HUES64 (cell line): ENCODE measurements around the gene TEX2.

Source experiments
- H3K27ac ChIP-seq: 2 replicates; pipeline ENCODE4 v1.7.0; 2013; ENCODE audit warnings: low read depth, low read length, inconsistent platforms
- H3K27me3 ChIP-seq: 2 replicates; pipeline ENCODE4 v1.6.1; 2013; ENCODE audit warnings: mild to moderate bottlenecking, low read length; ENCODE audit not compliant: insufficient read depth
- H3K36me3 ChIP-seq: 2 replicates; pipeline ENCODE4 v1.6.1; 2013; ENCODE audit warnings: mild to moderate bottlenecking, low read length; ENCODE audit not compliant: insufficient read depth
- H3K4me1 ChIP-seq: 2 replicates; pipeline ENCODE4 v1.6.1; 2013; ENCODE audit warnings: mild to moderate bottlenecking, low read length, moderate library complexity; ENCODE audit not compliant: insufficient read depth
- H3K4me3 ChIP-seq: 2 replicates; pipeline ENCODE4 v1.5.1; 2013; ENCODE audit warnings: mild to moderate bottlenecking, low read length, moderate library complexity
- H3K9ac ChIP-seq: 2 replicates; pipeline ENCODE4 v1.6.1; 2013; ENCODE audit warnings: mild to moderate bottlenecking, low read depth, low read length
- H3K9me3 ChIP-seq: 2 replicates; pipeline ENCODE4 v1.6.1; 2013; ENCODE audit warnings: low read depth, low read length; ENCODE audit not compliant: insufficient read depth
- WGBS: fragments of 150-250, 120-280 bp; methylation state at CpG from one replicate; pipeline ENCODE4 v1.1.7; 2013; ENCODE audit warnings: missing lambda C conversion rate; 5-methylcytosine and 5-hydroxymethylcytosine counted together

The TEX2 gene

DNA sequence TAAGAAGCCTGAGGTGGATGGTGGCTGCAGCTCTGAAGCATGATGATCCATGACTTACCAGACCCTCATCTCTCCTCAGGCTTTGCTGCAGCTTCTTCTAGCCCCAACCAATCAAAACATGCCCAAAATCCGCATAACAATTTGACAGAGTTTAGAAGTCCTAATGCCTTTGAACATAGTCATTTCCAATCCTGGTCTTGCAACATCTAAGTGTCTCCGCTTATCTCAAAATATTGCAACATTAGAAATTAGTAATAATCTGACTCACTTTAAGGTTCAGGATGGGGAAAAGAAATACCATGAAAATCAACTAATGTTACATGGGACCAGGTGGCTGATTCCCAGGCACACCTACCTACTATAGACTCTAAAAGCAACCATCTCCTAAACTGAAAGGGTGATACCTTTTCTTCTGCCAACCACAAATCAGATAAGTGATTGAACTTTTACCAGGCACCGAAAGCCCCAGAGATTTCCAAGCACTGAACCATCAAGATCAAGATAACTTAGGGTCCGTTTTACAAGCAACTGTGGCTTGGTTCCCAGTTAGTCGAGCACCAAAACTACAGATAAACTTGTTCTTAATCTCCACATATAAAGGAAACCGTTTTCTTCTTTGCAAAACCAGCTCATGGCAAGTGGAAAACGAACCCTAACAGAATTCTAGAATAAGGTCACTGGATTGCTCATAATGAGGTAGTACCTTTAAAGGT is 147.1 kb downstream of the TEX2 start:
- Histone ChIP-seq H3K9me3 (no peaks in the 10 kb centered on the region), H3K27ac (no peak overlapping the region), H3K4me3 (no peak overlapping the region), H3K27me3 (no peaks in the 10 kb centered on the region), H3K9ac (no peak overlapping the region), H3K36me3 (no peaks in the 10 kb centered on the region), H3K4me1 (no peaks in the 10 kb centered on the region)
- WGBS = 90% methylated on average over 7 of the region's 7 CpGs

DNA sequence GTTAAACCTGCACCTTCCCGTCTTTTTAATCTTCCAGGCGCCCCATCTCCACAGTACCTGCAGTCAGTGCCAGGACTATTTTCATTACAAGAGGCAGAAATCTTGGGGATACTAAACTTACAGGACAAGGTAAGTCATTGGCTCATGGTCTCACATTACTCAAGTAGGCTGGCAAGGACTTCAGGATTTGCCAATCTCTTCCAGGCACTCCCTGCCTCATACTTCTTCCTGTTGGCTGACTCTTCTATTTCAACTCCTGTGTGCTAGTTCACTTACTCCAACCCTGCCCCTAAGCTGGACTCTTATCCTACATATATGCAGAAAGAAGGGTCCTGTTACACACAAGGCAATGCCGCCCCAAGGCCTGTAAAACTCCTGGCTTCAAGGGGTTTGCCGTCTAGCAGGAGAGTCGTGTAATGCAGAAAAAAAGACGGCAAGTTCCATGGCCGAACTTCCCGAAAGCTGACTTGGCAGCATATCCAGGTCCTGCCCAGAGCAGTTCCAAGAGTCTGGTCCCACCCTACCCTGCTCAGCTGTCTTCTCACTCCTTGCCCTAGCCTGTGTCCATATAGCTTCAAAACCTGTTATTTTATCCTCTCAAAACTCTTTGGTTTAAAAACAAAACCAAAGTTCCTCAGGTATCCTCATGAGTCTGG is 147.9 kb downstream of the TEX2 start:
- Histone ChIP-seq H3K9me3 (no peaks in the 10 kb centered on the region), H3K27ac (no peak overlapping the region), H3K27me3 (no peaks in the 10 kb centered on the region), H3K36me3 (no peaks in the 10 kb centered on the region), H3K4me3 (no peak overlapping the region), H3K4me1 (peaks cover 7% of the 10 kb centered on the region), H3K9ac (no peak overlapping the region)
- 93% methylated on average over 8 of the region's 8 CpGs for WGBS

DNA sequence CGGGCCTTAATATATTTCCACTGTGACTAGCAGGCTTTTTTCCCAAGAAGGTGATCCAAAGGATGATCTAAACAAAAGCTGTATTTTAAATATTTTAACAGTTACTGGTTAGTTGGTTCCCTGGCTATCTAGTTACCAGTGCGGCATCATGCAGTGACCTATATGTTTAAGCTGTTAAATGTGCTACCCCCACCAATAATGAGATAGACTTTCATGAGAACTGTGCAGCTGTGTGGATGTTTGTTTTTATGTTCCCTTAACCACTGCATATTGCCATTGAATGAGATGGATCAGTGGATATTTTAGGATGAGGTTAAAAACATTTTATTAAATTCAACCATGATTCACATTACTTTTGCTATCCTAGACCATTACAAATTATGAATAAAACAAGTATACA is 150.1 kb downstream of the TEX2 start:
- no peaks in the 10 kb centered on the region for H3K9me3 ChIP-seq
- no peak overlapping the region for H3K4me3 ChIP-seq
- no peak overlapping the region for H3K27ac ChIP-seq
- H3K4me1 ChIP-seq = peaks cover 14% of the 10 kb centered on the region
- no peaks in the 10 kb centered on the region for H3K36me3 ChIP-seq
- 94% methylated on average over 2 of the region's 2 CpGs for WGBS
- no peaks in the 10 kb centered on the region for H3K27me3 ChIP-seq
- no peak overlapping the region for H3K9ac ChIP-seq

DNA sequence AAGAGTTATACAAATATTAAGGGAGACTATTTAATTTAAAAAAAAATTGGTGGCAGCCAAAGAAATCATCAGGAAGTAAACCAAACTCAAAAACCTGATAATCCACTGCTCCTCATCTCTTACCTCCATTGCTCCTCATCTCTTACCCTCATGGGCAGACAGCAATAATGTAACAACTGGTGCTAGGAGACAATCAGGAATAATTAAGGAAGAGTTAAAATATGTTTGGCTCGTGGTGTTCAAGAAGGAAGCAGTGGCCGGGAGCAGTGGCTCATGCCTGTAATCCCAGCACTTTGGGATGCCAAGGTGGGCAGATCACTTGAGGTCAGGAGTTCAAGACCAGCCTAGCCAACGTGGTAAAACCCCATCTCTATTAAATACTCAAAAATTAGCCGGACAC is 151.2 kb downstream of the TEX2 start:
- no peak overlapping the region for H3K4me3 ChIP-seq
- no peaks in the 10 kb centered on the region for H3K36me3 ChIP-seq
- H3K27ac ChIP-seq = no peak overlapping the region
- peaks cover 14% of the 10 kb centered on the region for H3K4me1 ChIP-seq
- H3K9ac ChIP-seq = no peak overlapping the region
- 94% methylated on average over 4 of the region's 4 CpGs for WGBS
- H3K27me3 ChIP-seq = no peaks in the 10 kb centered on the region
- H3K9me3 ChIP-seq = no peaks in the 10 kb centered on the region

DNA sequence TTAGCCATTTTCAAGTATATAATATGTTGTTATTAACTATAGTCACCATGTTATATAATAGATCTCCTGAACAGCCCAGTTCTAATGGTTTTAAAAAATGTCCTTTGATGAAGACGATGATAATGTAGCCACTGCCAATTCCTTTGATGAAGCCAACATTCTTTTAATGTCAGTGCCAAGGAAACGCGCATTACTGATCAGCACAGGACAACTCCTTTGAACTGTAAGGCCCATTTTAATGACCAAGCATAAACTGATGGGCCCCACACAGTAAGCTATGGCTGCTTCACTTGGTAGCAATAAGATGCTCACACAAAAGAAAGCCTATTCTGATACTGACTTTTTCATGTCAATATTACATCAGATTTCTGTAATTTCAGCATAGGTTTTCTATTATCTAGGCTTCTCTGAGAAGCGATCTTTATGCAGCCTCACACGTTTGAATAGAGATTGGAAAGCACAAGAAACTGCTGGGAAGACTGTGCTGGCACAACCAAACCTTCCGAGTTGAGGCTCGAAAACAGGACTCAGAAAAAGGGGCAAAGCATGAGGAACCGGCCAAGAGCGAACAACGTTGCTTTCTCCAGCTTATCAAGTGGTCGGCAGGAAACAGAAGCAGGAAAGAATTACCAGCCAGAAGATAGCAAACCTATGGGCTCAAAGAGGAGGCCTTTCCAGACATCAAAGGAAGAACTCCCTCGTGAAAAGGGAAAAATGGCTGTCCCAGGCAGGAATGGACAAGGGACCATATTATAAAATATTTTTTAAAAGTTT is 152.5 kb downstream of the TEX2 start:
- H3K9ac ChIP-seq = no peak overlapping the region
- WGBS = 87% methylated on average over 12 of the region's 12 CpGs
- no peaks in the 10 kb centered on the region for H3K27me3 ChIP-seq
- H3K4me1 ChIP-seq = peaks cover 14% of the 10 kb centered on the region
- no peaks in the 10 kb centered on the region for H3K36me3 ChIP-seq
- H3K27ac ChIP-seq = no peak overlapping the region
- no peak overlapping the region for H3K4me3 ChIP-seq
- no peaks in the 10 kb centered on the region for H3K9me3 ChIP-seq

DNA sequence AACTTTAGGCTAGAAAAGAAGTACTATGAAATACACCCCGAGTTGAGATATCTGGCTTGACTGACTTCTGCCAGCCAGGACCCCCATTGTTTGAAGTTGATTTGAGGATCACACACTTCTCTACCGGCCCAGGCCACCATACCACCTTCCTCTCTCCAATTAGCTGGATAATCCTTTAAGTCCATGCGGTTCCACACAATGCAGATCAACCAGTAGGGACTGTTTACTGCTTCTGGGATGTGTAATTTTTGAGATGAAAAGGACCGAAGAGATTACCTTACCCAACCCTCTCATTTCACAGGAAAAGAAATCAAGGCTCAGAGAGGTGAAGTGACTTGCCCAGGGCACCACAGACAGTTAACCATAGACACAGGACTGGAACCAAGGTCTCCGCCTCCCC is 153.7 kb downstream of the TEX2 start:
- Histone ChIP-seq H3K36me3 (no peaks in the 10 kb centered on the region), H3K27me3 (no peaks in the 10 kb centered on the region), H3K9me3 (no peaks in the 10 kb centered on the region), H3K4me1 (peaks cover 14% of the 10 kb centered on the region), H3K4me3 (no peak overlapping the region), H3K9ac (no peak overlapping the region), H3K27ac (no peak overlapping the region)
- 93% methylated on average over 4 of the region's 5 CpGs for WGBS

DNA sequence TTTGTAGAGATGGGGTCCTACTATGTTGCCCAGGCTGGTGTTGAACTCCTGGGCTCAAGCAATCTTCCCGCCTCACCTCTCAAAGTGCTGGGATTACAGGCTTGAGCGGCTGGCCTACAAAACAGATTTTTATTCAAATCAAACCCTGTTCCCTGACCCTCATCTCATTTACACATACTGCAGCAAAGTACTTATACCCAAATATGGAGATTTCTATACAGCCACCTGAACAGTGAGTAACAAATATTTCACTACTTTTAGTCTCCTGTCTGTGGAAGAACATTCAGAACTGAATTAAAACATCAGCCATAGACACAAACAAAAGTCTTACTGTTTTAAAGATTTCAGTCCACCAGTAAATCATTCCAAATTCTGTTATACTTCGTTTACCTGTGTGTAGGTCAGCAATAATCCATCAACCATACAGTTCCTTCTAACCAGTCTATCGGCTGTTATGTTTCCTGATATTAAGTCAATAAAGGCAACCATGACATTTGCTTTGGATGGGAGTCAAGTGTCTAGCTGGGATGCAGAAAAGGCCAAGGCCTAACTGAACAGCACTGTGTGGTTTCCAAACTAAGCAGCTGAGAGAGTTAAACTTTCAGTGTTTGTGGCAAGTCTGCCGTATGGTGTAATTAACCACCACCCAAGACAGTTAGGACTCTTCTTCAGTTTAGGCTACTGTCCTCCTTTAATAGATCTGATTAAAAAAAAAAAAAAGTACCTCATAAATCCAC is 155.4 kb downstream of the TEX2 start:
- H3K9ac ChIP-seq = no peak overlapping the region
- peaks cover 14% of the 10 kb centered on the region for H3K4me1 ChIP-seq
- no peaks in the 10 kb centered on the region for H3K9me3 ChIP-seq
- no peak overlapping the region for H3K27ac ChIP-seq
- no peaks in the 10 kb centered on the region for H3K27me3 ChIP-seq
- no peak overlapping the region for H3K4me3 ChIP-seq
- no peaks in the 10 kb centered on the region for H3K36me3 ChIP-seq
- 94% methylated on average over 5 of the region's 5 CpGs for WGBS

DNA sequence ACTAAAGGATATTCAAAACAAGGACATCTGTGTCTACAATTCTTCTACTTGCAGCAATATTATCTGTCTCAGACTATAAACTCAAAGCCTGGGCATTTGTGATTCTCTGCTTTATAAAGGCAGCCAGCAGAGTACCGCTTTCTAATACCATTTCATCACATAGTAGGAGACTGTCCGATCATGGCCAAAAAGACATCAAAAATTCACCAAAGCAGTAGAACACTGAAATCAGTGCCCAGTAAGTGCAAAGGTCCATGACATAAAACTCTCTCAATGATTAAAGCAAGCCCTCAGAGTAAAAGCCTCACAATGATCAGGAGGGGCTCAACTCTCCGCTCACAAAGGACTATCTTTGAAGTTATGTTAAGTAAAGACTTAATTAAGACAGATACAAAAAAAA is 156.1 kb downstream of the TEX2 start:
- H3K36me3 ChIP-seq = no peaks in the 10 kb centered on the region
- H3K27me3 ChIP-seq = no peaks in the 10 kb centered on the region
- H3K4me3 ChIP-seq = no peak overlapping the region
- peaks cover 14% of the 10 kb centered on the region for H3K4me1 ChIP-seq
- H3K9ac ChIP-seq = no peak overlapping the region
- no peaks in the 10 kb centered on the region for H3K9me3 ChIP-seq
- WGBS = 97% methylated on average over 2 of the region's 3 CpGs
- no peak overlapping the region for H3K27ac ChIP-seq

DNA sequence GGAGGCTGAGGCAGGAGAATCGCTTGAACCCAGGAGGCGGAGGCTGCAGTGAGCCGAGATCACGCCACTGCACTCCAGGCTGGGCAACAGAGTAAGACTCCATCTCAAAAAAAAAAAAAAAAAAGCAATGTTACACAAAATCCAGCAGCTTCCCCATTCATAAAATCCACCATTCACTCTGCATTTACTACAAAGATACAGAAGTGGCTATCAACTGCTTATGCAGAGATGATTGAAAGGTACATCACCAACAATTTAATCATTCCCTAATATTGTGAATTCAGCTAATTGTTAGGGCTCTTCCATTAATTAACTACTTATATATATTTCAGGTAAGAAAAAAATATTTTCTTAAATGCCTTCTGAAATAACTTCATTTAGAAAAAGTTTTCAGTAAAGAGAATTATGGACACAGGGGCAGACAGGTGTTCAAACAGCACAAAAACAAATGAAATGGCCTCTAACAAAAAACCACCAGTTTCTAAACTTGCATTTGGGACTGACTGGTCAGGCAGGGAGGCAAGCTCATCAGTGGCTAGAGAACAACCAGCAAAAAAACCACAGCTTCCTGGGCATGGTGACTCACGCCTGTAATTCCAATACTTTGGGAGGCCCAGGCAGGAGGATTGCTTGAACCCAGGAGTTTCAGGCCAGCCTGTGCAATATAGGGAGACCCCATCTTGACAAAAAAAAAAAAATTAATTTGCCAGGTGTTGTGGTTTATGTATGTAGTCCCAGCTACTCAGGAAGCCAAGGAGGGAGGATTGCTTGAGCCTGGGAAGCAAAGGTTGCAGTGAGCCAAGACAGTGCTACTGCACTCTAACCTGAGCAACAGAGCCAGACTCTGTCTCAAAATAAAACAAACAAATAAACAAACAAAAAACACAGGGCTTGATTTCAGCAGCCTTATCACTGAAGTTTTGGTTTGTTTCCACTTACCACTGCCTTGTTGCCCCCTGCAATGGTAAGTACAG is 159.4 kb downstream of the TEX2 start:
- 94% methylated on average over 5 of the region's 5 CpGs for WGBS
- Histone ChIP-seq H3K27ac (no peak overlapping the region), H3K9me3 (no peaks in the 10 kb centered on the region), H3K4me1 (no peaks in the 10 kb centered on the region), H3K4me3 (no peak overlapping the region), H3K36me3 (no peaks in the 10 kb centered on the region), H3K9ac (no peak overlapping the region), H3K27me3 (no peaks in the 10 kb centered on the region)

DNA sequence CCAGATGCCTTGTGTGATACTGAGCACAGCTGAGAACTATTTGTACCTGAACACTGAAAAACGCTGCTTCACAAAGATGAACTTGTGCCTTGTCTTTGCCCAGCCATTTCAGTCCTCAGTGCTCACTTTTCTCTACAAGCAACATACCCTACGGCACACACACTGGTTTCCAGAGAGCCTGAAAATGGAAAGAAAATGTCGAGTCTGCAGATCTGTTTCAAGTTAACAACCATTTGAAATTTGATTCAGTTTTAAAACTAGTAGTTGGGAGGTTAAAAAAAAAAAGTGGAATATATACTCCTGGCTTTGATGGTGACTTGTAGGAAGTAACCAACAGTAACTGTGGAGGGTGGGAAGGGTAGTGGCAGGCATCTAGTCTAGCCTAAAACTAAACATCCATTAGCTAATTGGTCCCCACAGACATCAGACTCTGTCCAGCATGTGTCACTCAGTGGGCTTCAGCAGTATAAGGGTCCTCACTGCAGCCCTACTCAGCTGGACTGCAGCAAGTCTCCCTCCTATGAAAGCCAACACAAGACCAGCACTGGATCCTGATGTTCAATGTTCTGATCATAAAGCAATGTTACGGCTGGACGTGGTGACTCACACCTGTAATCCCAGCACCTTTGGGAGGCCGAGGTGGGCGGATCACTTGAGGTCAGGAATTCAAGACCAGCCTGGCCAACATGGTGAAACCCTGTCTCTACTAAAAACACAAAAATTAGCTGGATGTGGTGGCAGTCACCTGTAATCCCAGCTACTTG is 160.3 kb downstream of the TEX2 start:
- Histone ChIP-seq H3K27me3 (no peaks in the 10 kb centered on the region), H3K9ac (no peak overlapping the region), H3K27ac (no peak overlapping the region), H3K36me3 (no peaks in the 10 kb centered on the region), H3K4me1 (no peaks in the 10 kb centered on the region), H3K4me3 (no peak overlapping the region), H3K9me3 (no peaks in the 10 kb centered on the region)
- 94% methylated on average over 7 of the region's 7 CpGs for WGBS
